ENCODE results near the gene KCNAB1.

DNA sequence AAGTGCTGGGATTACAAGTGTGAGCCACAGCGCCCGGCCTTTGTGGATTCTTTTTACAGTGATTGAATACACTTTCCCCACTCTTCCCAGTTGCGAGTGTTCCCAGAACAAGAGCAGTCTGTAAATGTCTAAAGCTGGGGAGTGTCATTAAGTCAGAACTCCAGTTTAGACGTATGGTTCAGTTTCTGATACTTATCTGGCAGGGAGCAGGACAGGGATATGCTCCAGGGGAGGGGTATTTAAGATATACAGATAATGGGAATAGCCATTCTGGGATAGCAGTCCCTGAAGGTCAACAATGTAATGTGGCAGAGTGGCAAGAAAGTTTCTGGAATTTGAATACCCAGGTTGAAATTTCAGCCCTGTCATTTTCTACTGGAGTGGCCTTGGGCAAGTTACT lies 270.5 kb downstream of the KCNAB1 start:
- TF ChIP-seq EZH2phosphoT487 (IDR thresholded peaks at IDR 0.05; ENCODE audit: borderline replicate concordance) (no peak), SP1 (IDR thresholded peaks at IDR 0.05; ENCODE audit: low read depth) (no peak), JUND (IDR thresholded peaks at IDR 0.05) (no peak)
- TF ChIP-seq, protein P1, sequence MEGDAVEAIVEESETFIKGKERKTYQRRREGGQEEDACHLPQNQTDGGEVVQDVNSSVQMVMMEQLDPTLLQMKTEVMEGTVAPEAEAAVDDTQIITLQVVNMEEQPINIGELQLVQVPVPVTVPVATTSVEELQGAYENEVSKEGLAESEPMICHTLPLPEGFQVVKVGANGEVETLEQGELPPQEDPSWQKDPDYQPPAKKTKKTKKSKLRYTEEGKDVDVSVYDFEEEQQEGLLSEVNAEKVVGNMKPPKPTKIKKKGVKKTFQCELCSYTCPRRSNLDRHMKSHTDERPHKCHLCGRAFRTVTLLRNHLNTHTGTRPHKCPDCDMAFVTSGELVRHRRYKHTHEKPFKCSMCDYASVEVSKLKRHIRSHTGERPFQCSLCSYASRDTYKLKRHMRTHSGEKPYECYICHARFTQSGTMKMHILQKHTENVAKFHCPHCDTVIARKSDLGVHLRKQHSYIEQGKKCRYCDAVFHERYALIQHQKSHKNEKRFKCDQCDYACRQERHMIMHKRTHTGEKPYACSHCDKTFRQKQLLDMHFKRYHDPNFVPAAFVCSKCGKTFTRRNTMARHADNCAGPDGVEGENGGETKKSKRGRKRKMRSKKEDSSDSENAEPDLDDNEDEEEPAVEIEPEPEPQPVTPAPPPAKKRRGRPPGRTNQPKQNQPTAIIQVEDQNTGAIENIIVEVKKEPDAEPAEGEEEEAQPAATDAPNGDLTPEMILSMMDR (IDR thresholded peaks at IDR 0.05 in 2 of 3, conservative IDR thresholded peaks at IDR 0.05 in 1 of 3; ENCODE audit: borderline replicate concordance in 1 of 3, insufficient read depth in 1 of 3, low read depth in 2 of 3, low read length in 2 of 3): no peak

Data from HCT116 (cell line).